HG02938 (cell line): ENCODE measurements around the gene RRM2.
"Not testable (repeated sequence)": the region's sequence is repeated elsewhere in the genome, so short reads cannot be mapped to it uniquely, and the experiment has no call there.

Source experiments
- ATAC-seq: cut with Tn5 transposase; IDR thresholded peaks from one replicate; pipeline ENCODE4 v1.9.1; 2021; ENCODE audit warnings: mild to moderate bottlenecking, moderate library complexity; ENCODE audit not compliant: unreplicated experiment

RRM2 gene

DNA sequence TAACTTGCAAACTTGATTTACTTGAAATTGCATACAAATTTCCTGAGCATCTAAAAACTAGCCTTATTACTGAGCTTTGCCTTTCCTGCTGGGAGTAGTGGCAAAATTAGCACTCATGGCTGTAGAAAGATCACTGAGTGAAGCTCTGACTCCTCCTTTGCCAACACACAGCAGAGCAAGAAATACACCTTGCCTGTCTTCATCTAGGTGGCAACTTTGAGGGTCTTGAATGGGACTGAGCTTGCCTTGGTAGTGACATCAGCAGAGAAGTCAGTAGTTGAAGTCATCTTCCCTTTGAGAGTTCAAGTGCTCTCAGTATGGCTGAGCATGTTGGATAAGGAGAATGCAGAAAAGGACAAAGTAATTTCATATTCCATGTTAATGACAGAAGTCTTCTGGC, 5.9 kb downstream of the RRM2 start:
- ATAC-seq: no peak

DNA sequence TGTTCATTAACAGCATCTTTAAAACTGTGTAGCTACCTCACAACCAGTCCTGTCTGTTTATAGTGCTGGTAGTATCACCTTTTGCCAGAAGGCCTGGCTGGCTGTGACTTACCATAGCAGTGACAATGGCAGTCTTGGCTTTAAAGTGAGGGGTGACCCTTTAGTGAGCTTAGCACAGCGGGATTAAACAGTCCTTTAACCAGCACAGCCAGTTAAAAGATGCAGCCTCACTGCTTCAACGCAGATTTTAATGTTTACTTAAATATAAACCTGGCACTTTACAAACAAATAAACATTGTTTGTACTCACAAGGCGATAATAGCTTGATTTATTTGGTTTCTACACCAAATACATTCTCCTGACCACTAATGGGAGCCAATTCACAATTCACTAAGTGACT, 7.0 kb downstream of the RRM2 start:
- ATAC-seq: no peak

DNA sequence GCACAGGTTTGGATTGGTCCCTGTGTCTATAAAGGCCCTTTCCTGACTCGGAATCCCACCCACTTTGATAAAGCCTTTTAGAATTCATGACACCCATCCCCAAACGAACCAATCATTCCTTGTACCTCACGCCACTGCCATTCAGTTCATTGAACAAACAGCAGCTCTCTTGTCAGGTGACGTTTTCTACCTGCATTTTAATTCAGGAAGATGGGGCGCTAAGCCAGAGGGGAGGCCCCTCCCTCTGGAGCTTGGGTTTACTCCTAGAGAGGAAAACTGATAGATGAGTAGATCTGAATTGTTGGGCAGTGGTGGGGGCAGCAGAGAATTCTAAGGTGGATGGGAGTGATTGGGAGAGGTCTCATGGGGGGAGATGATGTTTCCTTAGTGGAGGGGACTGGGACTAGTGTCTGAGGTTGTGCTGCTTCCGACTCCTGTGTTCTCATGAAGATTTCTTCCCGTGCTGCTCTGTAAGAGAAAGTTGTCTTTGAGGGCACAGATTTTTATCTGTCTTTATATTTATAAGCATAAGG, 9.6 kb downstream of the RRM2 start:
- ATAC-seq: no peak

DNA sequence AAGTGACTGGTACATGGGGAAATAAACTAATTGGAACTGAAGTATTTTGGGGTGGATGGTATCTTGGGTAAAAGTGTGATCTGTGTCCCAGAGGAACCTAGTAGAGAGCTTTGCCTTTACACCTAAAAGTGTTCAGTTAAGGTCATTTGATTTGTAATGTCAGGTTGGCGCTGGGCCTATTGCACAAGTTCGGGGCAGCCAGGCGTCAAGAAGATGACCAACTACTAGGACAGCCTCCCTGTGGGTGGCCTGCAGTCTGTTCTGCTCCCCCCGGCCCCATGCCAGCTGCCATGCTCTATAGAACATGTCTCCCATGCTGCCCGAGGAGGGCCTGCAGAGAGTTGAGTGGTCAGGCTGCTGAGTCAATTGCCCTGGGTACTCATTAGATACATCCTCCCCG, 10.1 kb downstream of the RRM2 start:
- ATAC-seq: no peak

DNA sequence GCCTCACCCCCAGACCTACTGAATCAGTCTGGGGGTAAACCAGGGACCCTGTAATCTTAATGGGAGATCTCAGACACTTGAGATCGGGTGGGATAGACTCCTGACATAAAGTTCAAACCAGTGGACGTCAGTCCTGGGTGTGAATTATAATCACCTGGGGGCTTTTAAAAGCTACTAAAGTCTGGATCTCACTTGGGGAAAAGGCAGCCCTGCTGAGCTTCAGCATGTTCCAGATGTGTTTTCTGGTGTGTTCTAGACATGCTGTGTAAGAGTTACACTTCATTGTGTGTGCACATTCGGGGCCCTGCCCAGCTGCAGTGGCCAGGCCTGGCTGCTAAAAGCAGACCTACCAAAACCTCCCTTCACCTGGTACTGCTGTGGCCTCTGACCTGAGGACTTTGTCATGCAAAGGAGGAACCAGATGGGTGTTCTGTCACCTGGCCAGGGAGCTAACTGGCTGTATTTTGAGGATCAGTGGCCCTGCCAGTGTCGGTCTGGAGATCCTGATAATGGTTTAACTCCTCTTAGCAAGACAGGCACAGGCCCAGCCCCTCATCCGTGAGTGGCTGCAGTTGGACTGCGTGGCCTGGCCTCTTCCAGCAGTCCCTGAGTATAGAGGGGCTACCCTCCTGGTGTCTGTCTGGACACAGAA, 10.6 kb downstream of the RRM2 start:
- ATAC-seq: no peak

DNA sequence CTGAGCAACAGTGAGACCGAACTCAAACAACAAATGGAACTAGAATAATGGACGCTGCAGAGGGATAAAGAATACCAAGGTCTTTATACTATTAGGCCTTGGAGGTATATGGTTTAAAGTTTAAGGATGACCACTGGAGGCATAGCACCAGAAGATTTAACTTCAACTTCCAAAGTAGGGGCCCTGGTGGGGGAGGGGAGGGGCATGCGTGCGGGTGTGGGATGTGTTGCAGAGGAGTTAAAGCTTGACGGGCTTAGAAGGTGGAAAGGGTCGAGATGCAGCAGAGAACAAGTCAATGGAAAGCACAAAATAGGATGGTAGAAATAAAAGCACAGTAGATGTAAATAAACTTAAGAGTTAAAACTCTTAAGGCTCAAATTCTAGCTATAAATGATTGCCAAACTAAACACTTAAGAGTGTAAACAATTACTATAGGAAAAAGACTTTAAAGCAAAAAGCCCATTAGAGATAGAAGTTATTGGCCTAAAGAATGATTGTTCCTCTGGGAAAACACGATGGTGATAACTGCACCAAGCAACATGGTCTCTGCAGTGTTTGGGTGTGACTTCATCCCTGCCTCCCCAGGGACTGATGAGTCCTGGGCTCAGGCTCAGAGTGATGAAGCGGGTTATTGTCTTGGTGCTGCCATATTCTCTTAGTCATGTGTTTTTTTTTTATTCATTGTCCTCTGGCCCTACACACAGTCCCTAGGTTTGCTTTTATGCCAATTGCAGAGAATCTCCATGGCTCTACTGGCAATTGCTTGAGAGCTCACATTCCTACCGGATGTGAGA, 13.0 kb downstream of the RRM2 start:
- ATAC-seq: no peak

DNA sequence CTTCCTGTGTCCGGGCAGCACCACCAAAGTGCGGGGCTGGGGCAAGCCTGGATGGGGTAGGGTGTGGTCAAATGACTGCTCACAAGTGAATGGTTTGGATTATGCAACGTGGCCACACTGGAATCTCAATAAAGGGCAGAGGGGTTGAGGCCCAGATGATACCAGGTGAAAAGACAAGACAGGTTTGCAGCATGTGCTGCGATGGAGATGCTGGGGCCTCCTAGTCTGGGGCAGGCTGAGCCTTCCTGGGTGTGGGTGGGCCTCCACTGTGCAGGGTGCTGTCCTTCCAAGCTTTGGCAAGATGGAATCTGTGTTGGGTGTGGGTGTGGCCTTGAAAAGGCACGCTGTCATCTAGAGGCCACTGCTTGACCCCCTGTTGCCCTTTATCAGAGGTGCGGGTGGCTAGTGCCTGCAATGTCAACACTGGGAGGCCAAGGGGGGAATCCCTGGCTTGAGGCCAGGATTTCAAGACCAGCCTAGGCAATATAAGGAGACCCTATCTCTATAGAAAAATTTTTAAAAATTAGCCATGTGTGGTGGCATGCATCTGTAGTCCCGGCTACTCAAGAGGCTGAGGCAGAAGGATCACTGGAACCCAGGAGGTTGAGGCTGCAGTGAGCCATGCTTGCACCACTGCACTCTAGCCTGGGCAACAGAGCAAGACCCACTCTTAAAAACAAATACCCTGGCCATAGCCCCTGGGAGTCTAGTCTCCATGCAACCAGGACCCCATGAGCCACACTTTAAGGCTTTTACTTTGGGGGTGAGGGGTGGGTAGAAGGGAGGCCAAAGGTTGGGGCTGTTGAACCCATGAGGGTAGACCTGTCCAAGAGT, 13.8 kb downstream of the RRM2 start:
- ATAC-seq: no peak

DNA sequence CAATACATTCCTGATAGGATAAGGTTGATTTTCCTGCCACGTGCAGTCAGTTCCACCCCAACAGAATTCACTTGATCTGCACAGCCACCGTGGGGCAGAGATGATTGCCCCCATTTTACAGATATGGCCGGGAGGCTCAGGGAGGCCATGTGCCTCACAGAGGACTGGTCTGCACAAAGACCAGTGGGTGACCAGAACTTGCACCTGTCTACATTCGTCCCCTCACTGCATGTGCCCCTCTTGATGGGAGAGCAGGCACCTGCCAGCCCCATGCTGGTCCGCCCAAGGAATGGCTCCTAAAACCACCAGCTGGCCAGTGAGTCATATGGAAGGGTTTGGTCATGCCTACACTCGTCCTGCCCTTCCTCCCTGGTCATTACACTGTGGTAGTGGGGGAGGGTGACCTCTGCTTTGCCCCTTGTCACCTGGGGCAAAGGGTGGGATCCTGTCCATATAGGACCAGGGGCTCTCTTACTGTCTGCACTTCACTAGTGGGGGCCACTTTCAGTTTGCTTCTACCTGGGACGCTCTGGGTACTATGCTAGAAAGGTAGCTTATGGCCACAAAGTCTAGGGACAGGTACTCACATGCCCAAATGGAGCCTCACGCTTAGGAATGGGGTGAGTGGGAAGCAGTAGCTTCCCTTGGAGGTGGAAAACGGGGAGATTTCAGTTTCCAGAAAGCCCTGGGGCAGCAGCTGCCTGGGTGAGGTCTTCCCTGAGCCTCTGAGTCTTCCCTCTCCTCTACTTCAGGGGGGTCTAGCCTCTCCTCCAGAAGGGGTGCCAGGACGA, 14.7 kb downstream of the RRM2 start:
- no peak for ATAC-seq

DNA sequence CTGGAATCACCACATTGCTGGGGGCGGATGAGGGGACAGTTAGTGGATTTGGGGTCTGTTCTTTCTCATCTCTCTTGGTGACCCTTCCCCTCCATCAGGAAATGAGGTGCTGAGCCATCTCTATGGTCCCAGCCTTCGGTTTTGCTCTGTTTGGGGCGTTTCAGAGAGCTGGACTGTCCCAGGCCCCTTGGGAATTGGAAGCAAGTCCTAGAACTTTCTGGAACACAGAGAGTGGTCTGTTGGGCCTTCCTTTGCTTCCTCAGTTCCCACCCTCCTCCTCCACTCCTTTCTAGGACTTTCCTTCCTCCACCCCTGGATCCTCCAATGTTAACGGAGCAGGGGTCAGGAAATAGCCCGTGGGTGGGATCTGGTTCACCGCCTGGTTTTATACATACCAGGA, 17.0 kb downstream of the RRM2 start:
- ATAC-seq: no peak

DNA sequence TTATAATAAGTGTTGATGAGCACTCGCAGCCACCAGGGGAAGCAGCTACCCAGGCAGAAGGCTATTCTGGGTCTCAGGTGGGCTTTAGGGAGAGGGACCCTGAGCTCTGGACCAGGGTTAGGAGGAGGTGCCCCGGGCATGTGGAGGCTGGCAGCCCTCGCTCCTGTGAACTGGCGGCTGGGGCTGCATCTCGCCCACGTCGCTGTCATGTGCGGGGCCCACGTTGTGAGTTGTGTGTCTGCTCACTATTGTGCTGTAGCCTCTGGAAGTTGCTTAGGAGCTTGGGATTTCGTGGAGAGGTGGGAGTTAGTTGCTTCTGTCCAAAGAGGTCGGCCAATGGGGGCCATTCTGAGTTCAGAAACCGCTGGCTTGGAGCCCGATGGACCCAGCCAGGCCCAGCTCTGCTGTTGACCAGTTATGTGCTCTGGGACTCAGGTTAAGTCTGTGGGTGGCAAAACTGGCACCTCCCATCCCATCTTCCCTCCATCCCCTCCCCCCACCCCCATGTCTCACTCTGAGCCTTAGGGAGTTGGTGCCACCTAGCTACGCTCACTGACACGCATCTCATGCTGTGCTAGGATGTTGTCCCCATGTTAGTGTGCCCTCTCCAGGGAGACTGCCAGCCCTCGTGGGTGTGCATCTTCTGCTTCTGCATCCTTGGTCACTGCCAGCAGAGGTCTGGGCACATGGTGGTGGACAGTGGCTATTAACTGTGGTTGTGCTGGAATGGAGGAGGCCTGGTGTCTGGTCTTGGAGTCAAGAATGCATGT, 18.5 kb downstream of the RRM2 start:
- no peak for ATAC-seq

DNA sequence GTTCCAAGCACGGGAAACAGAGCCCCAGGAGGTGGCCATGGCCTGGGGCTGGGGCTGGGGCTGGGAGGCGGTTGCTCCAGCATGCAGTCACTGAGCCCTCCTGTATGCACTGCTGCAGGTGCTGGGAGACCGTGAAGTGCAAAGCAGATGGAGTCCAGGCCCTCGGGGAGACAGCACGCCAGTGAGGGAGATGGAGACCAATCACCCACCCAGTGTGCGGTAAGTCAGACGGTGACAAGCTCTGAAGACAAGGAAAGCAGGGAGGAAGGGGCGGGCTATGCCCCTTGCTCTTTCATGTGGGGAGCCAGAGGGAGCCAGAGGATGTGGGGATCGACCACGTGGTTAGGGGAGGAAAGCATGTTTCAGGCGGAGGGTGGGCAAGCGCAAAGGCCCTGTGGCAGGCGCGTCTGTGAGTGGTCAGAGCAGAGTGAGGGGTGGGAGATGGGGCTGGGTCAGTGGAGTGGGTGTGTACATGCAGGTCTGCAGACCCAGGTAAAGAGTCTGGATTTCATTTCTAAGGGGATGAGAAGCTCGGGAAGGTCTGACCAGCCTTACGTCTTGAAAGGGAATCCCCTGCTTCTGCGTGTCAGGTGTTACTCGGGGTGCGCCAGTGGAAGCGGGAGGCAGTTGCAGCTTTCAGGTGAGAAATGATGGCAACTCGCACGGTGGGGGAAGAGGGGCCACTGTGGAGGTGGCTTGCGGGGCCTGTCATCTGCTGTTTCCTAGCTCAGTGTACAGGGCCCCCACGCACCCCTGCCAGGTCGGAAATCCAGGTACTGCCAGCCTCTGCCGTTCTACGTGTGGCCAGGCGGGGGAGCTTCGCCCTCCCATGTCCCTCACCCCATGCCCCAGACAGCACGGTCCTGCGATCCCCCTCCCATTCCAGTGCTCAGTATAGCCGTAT, 19.4 kb downstream of the RRM2 start:
- no peak for ATAC-seq

DNA sequence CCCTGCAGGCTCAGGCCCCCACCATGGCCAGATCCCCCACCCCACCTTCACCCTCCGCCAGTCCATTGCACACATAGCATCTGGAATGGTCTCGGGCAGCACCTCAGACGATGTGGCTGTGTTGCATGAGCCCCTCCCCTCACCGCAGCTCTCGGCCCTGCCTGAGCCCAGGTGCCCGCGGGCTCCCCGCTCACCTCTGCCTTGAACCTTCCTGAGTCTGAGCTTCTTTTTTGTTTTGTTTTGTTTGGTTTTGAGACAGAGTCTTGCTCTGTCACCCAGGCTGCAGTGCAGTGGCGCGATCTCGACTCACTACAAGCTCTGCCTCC, 20.1 kb downstream of the RRM2 start:
- no peak for ATAC-seq

DNA sequence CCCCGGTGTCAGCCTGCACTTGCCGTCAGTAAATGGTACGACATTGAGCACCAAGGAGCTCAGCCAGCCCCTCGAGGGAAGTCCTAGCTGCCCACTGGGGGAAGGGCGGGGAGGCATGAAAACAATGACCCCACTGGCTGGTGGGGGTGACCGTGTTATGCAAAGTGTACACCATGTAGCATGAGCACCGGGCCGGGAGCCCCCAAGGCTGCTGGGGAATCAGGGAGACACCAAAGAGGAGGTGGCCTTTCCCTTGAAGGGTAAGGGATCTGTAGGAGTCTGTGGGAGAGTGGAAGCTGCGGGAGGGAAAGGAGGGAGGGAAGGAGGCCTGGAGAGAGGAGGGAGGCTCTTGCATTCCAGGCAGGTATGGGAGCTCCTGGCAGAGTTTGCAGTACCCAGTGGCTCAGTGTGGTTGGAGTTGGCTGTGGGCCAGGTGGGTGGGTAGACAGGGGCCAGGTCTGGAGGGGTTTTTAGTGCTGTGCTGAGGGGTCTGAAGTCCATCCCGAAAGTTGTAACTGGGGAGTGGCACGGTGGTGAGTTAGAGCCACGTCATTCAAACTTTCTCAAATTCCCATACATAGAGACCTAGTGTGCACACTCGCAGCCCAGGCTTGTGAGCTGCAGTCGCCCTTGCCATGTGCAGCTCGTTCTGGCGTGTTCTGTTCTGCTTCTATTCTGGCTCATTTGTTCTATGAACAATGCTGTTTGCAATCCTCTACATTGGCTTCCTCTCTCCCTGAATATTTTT, 22.4 kb downstream of the RRM2 start:
- ATAC-seq: no peak

DNA sequence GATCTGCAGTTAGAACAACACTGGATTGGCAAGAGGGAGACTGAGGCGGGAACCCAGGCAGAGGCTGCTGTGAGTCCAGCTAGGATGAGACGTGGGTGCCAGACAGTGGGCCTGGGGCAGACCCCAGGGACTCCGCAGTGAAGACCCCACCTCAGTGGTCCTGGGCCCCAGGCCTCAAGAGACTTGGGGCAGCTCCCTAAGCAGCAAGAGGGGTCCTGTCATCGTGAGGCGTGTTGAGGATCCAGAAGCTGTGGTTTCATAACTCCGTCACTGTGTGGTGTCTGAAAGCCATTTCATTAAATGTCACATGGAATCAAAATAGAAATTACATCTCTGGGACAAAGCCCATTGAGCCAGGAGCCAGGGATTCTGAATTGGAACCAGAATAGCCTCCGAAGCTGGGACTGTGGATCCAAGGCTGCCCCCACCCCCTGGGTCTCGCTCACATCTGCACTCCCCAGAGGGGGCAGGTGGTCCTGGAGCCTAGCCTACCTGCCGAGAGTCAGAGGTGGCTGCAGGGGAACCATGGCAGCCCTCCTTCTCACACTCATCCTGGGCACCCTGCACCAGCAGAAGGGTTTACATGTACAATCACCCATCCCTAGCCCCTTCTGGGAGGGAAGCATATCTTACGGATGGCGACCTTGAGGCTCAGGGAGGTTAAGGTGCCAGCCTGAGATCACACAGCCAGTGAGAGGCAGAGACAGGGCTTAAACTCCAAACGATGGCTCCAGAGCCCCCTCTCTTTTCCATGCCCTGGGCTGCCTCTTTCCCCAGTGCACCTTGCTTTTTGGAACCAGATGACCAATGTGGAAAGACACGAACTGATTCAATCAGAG, 23.2 kb downstream of the RRM2 start:
- ATAC-seq: no peak

DNA sequence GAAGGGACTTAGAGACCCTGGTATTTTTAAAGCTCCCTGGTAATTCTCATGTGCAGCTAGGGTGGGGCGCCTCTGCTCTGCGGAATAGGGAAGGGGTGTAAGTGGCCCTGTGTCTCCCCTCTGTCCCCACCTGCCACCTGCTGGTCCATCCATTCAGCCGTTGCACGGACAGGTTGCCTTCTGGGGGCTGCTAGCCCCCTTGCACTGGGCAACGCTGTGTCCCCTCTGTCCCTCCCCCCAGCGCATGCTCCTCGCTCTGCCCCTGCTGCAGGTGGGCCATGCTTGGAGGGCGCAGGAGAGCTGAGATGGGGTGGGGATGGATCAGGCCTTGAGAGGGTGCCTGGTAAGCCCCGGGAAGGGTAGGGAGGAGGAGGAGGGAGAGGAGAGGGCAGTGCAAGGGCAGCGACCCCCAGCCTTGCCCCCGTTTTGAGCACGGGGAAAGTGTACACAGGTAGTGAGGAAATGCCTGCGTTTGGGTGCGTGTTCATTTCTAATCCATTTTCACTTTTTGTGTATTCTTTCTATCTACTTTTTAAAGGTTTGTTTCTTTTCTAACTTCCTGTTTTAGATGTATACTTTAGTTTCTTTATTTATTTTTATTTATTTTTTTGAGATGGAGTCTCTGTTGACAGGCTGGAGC, 23.9 kb downstream of the RRM2 start:
- ATAC-seq: no peak

DNA sequence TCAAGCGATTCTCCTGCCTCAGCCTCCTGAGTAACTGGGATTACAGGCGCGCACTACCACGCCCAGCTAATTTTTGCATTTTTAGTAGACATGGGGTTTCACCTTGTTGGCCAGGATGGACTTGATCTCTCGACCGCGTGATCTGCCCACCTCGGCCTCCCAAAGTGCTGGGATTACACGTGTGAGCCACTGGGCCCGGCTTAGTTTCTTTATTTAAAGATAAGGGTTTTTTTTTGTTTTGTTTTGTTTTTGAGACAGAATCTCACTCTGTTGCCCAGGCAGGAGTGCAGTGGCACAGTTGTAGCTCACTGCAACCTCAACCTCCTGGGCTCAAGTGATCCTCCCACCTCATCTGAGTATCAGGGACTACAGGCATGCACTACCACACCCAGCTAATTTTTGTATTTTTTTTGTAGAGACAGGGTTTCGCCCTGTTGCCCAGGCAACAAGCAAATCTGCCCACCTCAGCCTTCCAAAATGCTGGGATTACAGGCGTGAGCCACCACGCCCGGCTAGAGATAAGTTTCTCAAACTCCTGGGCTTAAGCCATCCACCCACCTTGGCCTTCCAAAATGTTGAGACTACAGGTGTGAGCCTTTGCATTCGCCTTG, 24.6 kb downstream of the RRM2 start:
- ATAC-seq: not testable (repeated sequence)

DNA sequence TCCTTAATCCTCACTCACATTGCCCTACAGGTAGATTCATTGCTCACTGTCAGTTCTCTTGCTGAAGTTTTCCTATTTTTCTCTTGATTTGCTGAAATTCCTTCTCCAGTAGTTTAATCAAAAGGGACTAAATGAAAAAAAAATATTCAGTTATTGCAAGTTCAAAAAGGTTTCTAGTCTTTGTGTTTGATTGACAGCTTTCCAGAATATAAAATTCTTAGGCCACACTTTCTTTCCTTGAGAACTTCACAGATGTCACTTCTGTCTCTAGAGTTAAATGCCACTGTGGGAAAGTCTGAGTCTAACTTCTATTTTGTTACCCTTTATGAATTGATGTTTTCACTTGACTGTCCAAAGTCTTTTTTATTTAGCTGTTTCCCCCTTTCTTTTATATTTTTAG, 25.7 kb downstream of the RRM2 start:
- ATAC-seq: no peak
